ENCODE results near the gene ZNF423.

Gene ZNF423

GRCh38 chr16:49740256-49740655 is 115.7 kb downstream of the ZNF423 start:
- no peaks in the 10 kb centered on the region for H3K9me3 ChIP-seq (ENCODE audit: control insufficient read depth, insufficient read depth, low read length)
- H3K36me3 ChIP-seq (ENCODE audit: control insufficient read depth, insufficient read depth, low read length): no peaks in the 10 kb centered on the region
- no peaks in the 10 kb centered on the region for H3K4me1 ChIP-seq (ENCODE audit: control insufficient read depth, insufficient read depth, low read length)
- H3K4me3 ChIP-seq (ENCODE audit: low read depth, low read length): no peak overlapping the region
- H3K27me3 ChIP-seq (ENCODE audit: control insufficient read depth, insufficient read depth, low read length): no peaks in the 10 kb centered on the region
- H3K9ac ChIP-seq (ENCODE audit: low read depth, low read length): no peak overlapping the region

- Histone ChIP-seq H3K4me1 (ENCODE audit: control insufficient read depth, insufficient read depth, low read length) (no peaks in the 10 kb centered on the region), H3K27me3 (ENCODE audit: control insufficient read depth, insufficient read depth, low read length) (no peaks in the 10 kb centered on the region), H3K4me3 (ENCODE audit: low read depth, low read length) (no peak overlapping the region), H3K9ac (ENCODE audit: low read depth, low read length) (no peak overlapping the region), H3K36me3 (ENCODE audit: control insufficient read depth, insufficient read depth, low read length) (no peaks in the 10 kb centered on the region), H3K9me3 (ENCODE audit: control insufficient read depth, insufficient read depth, low read length) (no peaks in the 10 kb centered on the region)
These were observed 116.5 kb downstream of the ZNF423 start for GRCh38 chr16:49739381-49739780.

GRCh38 chr16:49738832-49739231 is 117.1 kb downstream of the ZNF423 start:
- no peak overlapping the region for H3K9ac ChIP-seq (ENCODE audit: low read depth, low read length)
- no peaks in the 10 kb centered on the region for H3K9me3 ChIP-seq (ENCODE audit: control insufficient read depth, insufficient read depth, low read length)
- H3K4me1 ChIP-seq (ENCODE audit: control insufficient read depth, insufficient read depth, low read length): no peaks in the 10 kb centered on the region
- H3K4me3 ChIP-seq (ENCODE audit: low read depth, low read length): no peak overlapping the region
- no peaks in the 10 kb centered on the region for H3K27me3 ChIP-seq (ENCODE audit: control insufficient read depth, insufficient read depth, low read length)
- H3K36me3 ChIP-seq (ENCODE audit: control insufficient read depth, insufficient read depth, low read length): no peaks in the 10 kb centered on the region

- Histone ChIP-seq H3K4me1 (ENCODE audit: control insufficient read depth, insufficient read depth, low read length) (no peaks in the 10 kb centered on the region), H3K27me3 (ENCODE audit: control insufficient read depth, insufficient read depth, low read length) (no peaks in the 10 kb centered on the region), H3K9me3 (ENCODE audit: control insufficient read depth, insufficient read depth, low read length) (no peaks in the 10 kb centered on the region), H3K4me3 (ENCODE audit: low read depth, low read length) (no peak overlapping the region), H3K36me3 (ENCODE audit: control insufficient read depth, insufficient read depth, low read length) (no peaks in the 10 kb centered on the region), H3K9ac (ENCODE audit: low read depth, low read length) (no peak overlapping the region)
These were observed 117.9 kb downstream of the ZNF423 start for GRCh38 chr16:49738001-49738400.

- H3K27me3 ChIP-seq (ENCODE audit: control insufficient read depth, insufficient read depth, low read length): no peaks in the 10 kb centered on the region
- H3K9me3 ChIP-seq (ENCODE audit: control insufficient read depth, insufficient read depth, low read length): no peaks in the 10 kb centered on the region
- no peaks in the 10 kb centered on the region for H3K36me3 ChIP-seq (ENCODE audit: control insufficient read depth, insufficient read depth, low read length)
- H3K9ac ChIP-seq (ENCODE audit: low read depth, low read length): no peak overlapping the region
- no peak overlapping the region for H3K4me3 ChIP-seq (ENCODE audit: low read depth, low read length)
- no peaks in the 10 kb centered on the region for H3K4me1 ChIP-seq (ENCODE audit: control insufficient read depth, insufficient read depth, low read length)
These were observed 118.4 kb downstream of the ZNF423 start for GRCh38 chr16:49737541-49737940.

- Histone ChIP-seq H3K4me3 (ENCODE audit: low read depth, low read length) (no peak overlapping the region), H3K9ac (ENCODE audit: low read depth, low read length) (no peak overlapping the region)
These were observed 121.6 kb downstream of the ZNF423 start for GRCh38 chr16:49734331-49734730.

GRCh38 chr16:49733313-49734009 is 122.5 kb downstream of the ZNF423 start:
- H3K4me3 ChIP-seq (ENCODE audit: low read depth, low read length): no peak overlapping the region
- H3K9ac ChIP-seq (ENCODE audit: low read depth, low read length): no peak overlapping the region
- peaks cover 9% of the 10 kb centered on the region for H3K36me3 ChIP-seq (ENCODE audit: control insufficient read depth, insufficient read depth, low read length)
- peaks cover 5% of the 10 kb centered on the region for H3K4me1 ChIP-seq (ENCODE audit: control insufficient read depth, insufficient read depth, low read length)
- H3K27me3 ChIP-seq (ENCODE audit: control insufficient read depth, insufficient read depth, low read length): no peaks in the 10 kb centered on the region
- no peaks in the 10 kb centered on the region for H3K9me3 ChIP-seq (ENCODE audit: control insufficient read depth, insufficient read depth, low read length)

More at GRCh38 chr16:49734331-49734730, 121.6 kb downstream of the ZNF423 start:
- Histone ChIP-seq H3K4me1 (ENCODE audit: control insufficient read depth, insufficient read depth, low read length) (peaks cover 5% of the 10 kb centered on the region), H3K27me3 (ENCODE audit: control insufficient read depth, insufficient read depth, low read length) (no peaks in the 10 kb centered on the region), H3K9me3 (ENCODE audit: control insufficient read depth, insufficient read depth, low read length) (no peaks in the 10 kb centered on the region), H3K36me3 (ENCODE audit: control insufficient read depth, insufficient read depth, low read length) (peaks cover 9% of the 10 kb centered on the region)

GRCh38 chr16:49731911-49732310 is 124.0 kb downstream of the ZNF423 start:
- Histone ChIP-seq H3K9ac (ENCODE audit: low read depth, low read length) (no peak overlapping the region), H3K27me3 (ENCODE audit: control insufficient read depth, insufficient read depth, low read length) (no peaks in the 10 kb centered on the region), H3K36me3 (ENCODE audit: control insufficient read depth, insufficient read depth, low read length) (peaks cover 9% of the 10 kb centered on the region), H3K4me1 (ENCODE audit: control insufficient read depth, insufficient read depth, low read length) (peaks cover 5% of the 10 kb centered on the region), H3K4me3 (ENCODE audit: low read depth, low read length) (no peak overlapping the region), H3K9me3 (ENCODE audit: control insufficient read depth, insufficient read depth, low read length) (no peaks in the 10 kb centered on the region)

GRCh38 chr16:49730772-49731171 is 125.1 kb downstream of the ZNF423 start:
- Histone ChIP-seq H3K9me3 (ENCODE audit: control insufficient read depth, insufficient read depth, low read length) (no peaks in the 10 kb centered on the region), H3K4me3 (ENCODE audit: low read depth, low read length) (no peak overlapping the region), H3K27me3 (ENCODE audit: control insufficient read depth, insufficient read depth, low read length) (no peaks in the 10 kb centered on the region), H3K4me1 (ENCODE audit: control insufficient read depth, insufficient read depth, low read length) (peaks cover 5% of the 10 kb centered on the region), H3K36me3 (ENCODE audit: control insufficient read depth, insufficient read depth, low read length) (peaks cover 9% of the 10 kb centered on the region), H3K9ac (ENCODE audit: low read depth, low read length) (no peak overlapping the region)

GRCh38 chr16:49727611-49728010 is 128.3 kb downstream of the ZNF423 start:
- Histone ChIP-seq H3K9me3 (ENCODE audit: control insufficient read depth, insufficient read depth, low read length) (no peaks in the 10 kb centered on the region), H3K9ac (ENCODE audit: low read depth, low read length) (no peak overlapping the region), H3K27me3 (ENCODE audit: control insufficient read depth, insufficient read depth, low read length) (no peaks in the 10 kb centered on the region), H3K4me3 (ENCODE audit: low read depth, low read length) (no peak overlapping the region), H3K4me1 (ENCODE audit: control insufficient read depth, insufficient read depth, low read length) (peaks cover 5% of the 10 kb centered on the region), H3K36me3 (ENCODE audit: control insufficient read depth, insufficient read depth, low read length) (peaks cover 9% of the 10 kb centered on the region)

GRCh38 chr16:49726155-49726554 is 129.8 kb downstream of the ZNF423 start:
- H3K9ac ChIP-seq (ENCODE audit: low read depth, low read length): no peak overlapping the region
- peaks cover 9% of the 10 kb centered on the region for H3K36me3 ChIP-seq (ENCODE audit: control insufficient read depth, insufficient read depth, low read length)
- H3K4me1 ChIP-seq (ENCODE audit: control insufficient read depth, insufficient read depth, low read length): no peaks in the 10 kb centered on the region
- H3K27me3 ChIP-seq (ENCODE audit: control insufficient read depth, insufficient read depth, low read length): no peaks in the 10 kb centered on the region
- H3K4me3 ChIP-seq (ENCODE audit: low read depth, low read length): no peak overlapping the region
- H3K9me3 ChIP-seq (ENCODE audit: control insufficient read depth, insufficient read depth, low read length): no peaks in the 10 kb centered on the region

- Histone ChIP-seq H3K36me3 (ENCODE audit: control insufficient read depth, insufficient read depth, low read length) (peaks cover 7% of the 10 kb centered on the region), H3K9ac (ENCODE audit: low read depth, low read length) (no peak overlapping the region), H3K4me3 (ENCODE audit: low read depth, low read length) (no peak overlapping the region), H3K9me3 (ENCODE audit: control insufficient read depth, insufficient read depth, low read length) (no peaks in the 10 kb centered on the region), H3K27me3 (ENCODE audit: control insufficient read depth, insufficient read depth, low read length) (no peaks in the 10 kb centered on the region), H3K4me1 (ENCODE audit: control insufficient read depth, insufficient read depth, low read length) (no peaks in the 10 kb centered on the region)
These were observed 130.3 kb downstream of the ZNF423 start for GRCh38 chr16:49725651-49726050.
